Measurements from ENCODE around the gene COP1. TPM values are rescaled to one million over a fixed set of nuclear protein-coding genes. Genes with fewer than 3 reads are reported as not detected.
"Not testable (repeated sequence)": the region's sequence is repeated elsewhere in the genome, so short reads cannot be mapped to it uniquely, and the experiment has no call there.

COP1 gene
- total and polyA plus RNA-seq, 3 experiments from 2014 or later: 39.7 to 43.0 (median 40.6) TPM

DNA sequence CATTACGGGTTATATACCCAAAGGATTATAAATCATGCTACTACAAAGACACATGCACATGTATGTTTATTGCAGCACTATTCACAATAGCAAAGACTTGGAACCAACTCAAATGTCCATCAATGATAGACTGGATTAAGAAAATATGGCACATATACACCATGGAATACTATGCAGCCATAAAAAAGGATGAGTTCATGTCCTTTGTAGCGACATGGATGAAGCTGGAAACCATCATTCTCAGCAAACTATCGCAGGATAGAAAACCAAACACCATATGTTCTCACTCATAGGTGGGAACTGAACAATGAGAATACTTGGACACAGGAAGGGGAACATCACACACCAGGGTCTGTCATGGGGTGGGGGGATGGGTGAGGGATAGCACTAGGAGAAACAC lies 119.3 kb downstream of the COP1 start:
- H3K27me3 ChIP-seq (ENCODE audit: insufficient read depth, low read length, poor library complexity, severe bottlenecking); POLR2A ChIA-PET; H3K27ac Mint-ChIP-seq; H3K4me3 ChIP-seq (ENCODE audit: low read length); H3K36me3 ChIP-seq (ENCODE audit: insufficient read depth, low read length); H3K27me3 Mint-ChIP-seq; CTCF ChIA-PET; H3K4me3 Mint-ChIP-seq; DNase-seq; H3K27ac ChIP-seq (ENCODE audit: low read depth, low read length); H3K9me3 ChIP-seq (ENCODE audit: low read length); H3K4me1 ChIP-seq (ENCODE audit: insufficient read depth, low read length): not testable (repeated sequence)
- Mint-ChIP-seq H3K9me3 (peaks cover 0 to 12% (median 9%) of the 10 kb centered on the region in 5 donors), H3K36me3 (peaks cover 12 to 57% (median 27%) of the 10 kb centered on the region in 3 donors), H3K4me1 (peaks cover 16 to 44% (median 41%) of the 10 kb centered on the region in 3 donors)

DNA sequence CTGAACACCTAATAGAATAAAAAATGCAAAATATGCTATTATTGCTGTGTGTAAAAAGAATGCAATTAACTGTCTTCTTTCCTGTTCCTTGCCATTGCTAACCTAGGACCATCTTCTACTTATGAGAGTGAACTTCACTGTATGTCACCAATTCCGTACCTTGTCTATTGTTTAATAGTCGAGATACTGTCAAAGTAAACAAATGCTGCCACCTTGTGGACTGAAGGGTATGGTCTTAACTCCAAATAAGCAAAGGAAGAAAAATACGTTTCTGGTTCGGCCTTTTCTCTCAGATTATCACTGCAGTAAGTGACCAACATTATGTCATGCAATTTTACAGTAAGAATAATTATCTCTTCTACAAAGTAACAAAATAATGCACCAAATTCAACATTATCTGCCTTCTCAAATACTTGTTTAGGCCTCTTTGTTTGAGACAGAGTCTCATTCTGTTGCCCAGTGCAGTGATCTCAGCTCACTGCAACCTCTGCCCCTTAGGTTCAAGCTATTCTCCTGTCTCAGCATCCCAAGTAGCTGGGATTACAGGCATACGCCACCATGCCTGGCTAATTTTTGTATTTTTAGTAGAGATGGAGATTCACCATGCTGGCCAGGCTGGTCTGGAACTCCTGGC lies 133.4 kb downstream of the COP1 start:
- no peaks in the 10 kb centered on the region for H3K9me3 ChIP-seq (ENCODE audit: low read length)
- no peaks in the 10 kb centered on the region for H3K4me1 ChIP-seq (ENCODE audit: insufficient read depth, low read length)
- ChIA-PET POLR2A (no interaction called here), CTCF (no interaction called here)
- peaks cover 16 to 24% (median 21%) of the 10 kb centered on the region in 5 donors for H3K9me3 Mint-ChIP-seq
- H3K27ac ChIP-seq (ENCODE audit: low read depth, low read length): no peak overlapping the region
- no peaks in the 10 kb centered on the region for H3K27me3 ChIP-seq (ENCODE audit: insufficient read depth, low read length, poor library complexity, severe bottlenecking)
- peak in 2 of 5 donors; percentile 8 to 9 for DNase-seq
- no peaks in the 10 kb centered on the region for H3K36me3 ChIP-seq (ENCODE audit: insufficient read depth, low read length)
- peak overlapping the region in 2 of 8 donors; percentile 3 to 5 for H3K27ac Mint-ChIP-seq
- H3K36me3 Mint-ChIP-seq: peaks cover 30 to 62% (median 44%) of the 10 kb centered on the region in 3 donors
- no peaks in the 10 kb centered on the region for H3K27me3 Mint-ChIP-seq
- no peak overlapping the region for H3K4me3 Mint-ChIP-seq
- peaks cover 8 to 26% (median 20%) of the 10 kb centered on the region in 3 donors for H3K4me1 Mint-ChIP-seq
- no peak overlapping the region for H3K4me3 ChIP-seq (ENCODE audit: low read length)

DNA sequence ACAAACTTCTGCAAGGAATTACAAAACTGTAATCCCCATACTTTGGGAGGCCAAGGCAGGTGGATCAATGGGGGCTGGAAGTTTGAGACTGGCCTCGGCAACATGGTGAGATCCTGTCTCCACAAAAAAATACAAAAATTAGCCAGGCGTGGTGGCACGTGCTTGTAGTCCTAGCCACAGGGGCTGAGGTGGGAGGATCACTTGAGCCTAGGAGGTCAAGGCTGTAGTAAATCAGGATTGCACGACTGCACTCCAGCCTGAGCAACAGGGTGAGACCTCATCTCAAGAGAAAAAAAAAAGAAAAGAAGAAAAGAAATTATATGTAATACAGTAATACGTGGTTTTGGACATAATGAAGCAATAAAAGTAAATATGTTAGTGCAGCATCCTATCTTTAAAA lies 138.2 kb downstream of the COP1 start:
- no peaks in the 10 kb centered on the region for H3K9me3 Mint-ChIP-seq
- peaks cover 11 to 17% (median 11%) of the 10 kb centered on the region in 3 donors for H3K4me1 Mint-ChIP-seq
- Histone ChIP-seq H3K27me3 (ENCODE audit: insufficient read depth, low read length, poor library complexity, severe bottlenecking) (no peaks in the 10 kb centered on the region), H3K4me3 (ENCODE audit: low read length) (no peak overlapping the region), H3K9me3 (ENCODE audit: low read length) (no peaks in the 10 kb centered on the region), H3K4me1 (ENCODE audit: insufficient read depth, low read length) (no peaks in the 10 kb centered on the region), H3K27ac (ENCODE audit: low read depth, low read length) (no peak overlapping the region), H3K36me3 (ENCODE audit: insufficient read depth, low read length) (no peaks in the 10 kb centered on the region)
- H3K27ac Mint-ChIP-seq: no peak overlapping the region
- H3K4me3 Mint-ChIP-seq: no peak overlapping the region
- ChIA-PET POLR2A (no interaction called here), CTCF (no interaction called here)
- no peak for DNase-seq
- H3K27me3 Mint-ChIP-seq: no peaks in the 10 kb centered on the region
- H3K36me3 Mint-ChIP-seq: peaks cover 11 to 50% (median 13%) of the 10 kb centered on the region in 3 donors

DNA sequence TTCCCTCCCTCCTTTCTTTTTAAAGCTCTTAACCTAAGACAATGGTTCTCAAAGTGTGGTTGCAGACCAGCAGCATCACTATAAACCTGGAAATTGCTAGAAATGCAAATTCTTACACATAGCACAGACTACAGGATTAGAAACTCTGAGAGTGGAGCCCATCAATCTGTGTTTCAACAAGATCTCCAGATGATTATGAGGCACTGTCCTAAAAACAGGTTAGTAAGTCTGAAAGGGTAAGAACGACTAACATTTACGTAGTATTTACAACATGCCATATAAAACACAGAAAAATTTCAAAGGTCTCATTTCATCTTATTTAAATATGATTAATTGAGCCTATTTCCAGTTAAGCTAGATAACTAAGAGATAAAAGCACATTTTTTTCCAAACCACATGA lies 138.8 kb downstream of the COP1 start:
- Mint-ChIP-seq H3K27me3 (no peaks in the 10 kb centered on the region), H3K27ac (peak overlapping the region in 1 of 8 donors; percentile 43), H3K9me3 (no peaks in the 10 kb centered on the region), H3K4me3 (no peak overlapping the region), H3K36me3 (peaks cover 12 to 53% (median 13%) of the 10 kb centered on the region in 3 donors), H3K4me1 (peaks cover 6 to 12% (median 11%) of the 10 kb centered on the region in 3 donors)
- no peaks in the 10 kb centered on the region for H3K4me1 ChIP-seq (ENCODE audit: insufficient read depth, low read length)
- POLR2A ChIA-PET: no interaction called here
- CTCF ChIA-PET: no interaction called here
- no peak for DNase-seq
- no peak overlapping the region for H3K27ac ChIP-seq (ENCODE audit: low read depth, low read length)
- no peak overlapping the region for H3K4me3 ChIP-seq (ENCODE audit: low read length)
- no peaks in the 10 kb centered on the region for H3K9me3 ChIP-seq (ENCODE audit: low read length)
- H3K36me3 ChIP-seq (ENCODE audit: insufficient read depth, low read length): no peaks in the 10 kb centered on the region
- H3K27me3 ChIP-seq (ENCODE audit: insufficient read depth, low read length, poor library complexity, severe bottlenecking): no peaks in the 10 kb centered on the region

DNA sequence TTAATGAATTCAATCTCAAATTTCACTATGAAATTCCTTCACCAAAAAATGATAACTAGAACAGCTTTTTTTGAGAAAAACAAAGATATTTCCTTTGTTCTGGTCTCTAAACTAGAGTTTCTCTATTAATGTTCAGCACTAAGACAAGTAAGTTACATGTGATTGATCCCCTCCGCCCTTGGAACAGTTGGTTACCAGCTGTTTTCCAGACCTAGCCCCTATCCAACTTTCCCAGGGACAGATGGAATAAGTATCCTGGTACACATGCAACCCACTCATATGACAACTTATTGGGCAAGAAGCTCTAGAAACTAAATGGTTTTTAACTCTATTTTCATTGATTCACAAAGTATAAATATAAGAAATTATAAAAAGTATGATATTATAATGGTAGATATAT lies 140.4 kb downstream of the COP1 start:
- ChIA-PET CTCF (no interaction called here), POLR2A (no interaction called here)
- H3K36me3 ChIP-seq (ENCODE audit: insufficient read depth, low read length): no peaks in the 10 kb centered on the region
- no peak overlapping the region for H3K27ac ChIP-seq (ENCODE audit: low read depth, low read length)
- Mint-ChIP-seq H3K27ac (peak overlapping the region in 1 of 8 donors; percentile 44), H3K4me1 (peaks cover 8 to 12% (median 12%) of the 10 kb centered on the region in 3 donors), H3K27me3 (no peaks in the 10 kb centered on the region), H3K36me3 (peaks cover 13 to 45% (median 15%) of the 10 kb centered on the region in 3 donors), H3K9me3 (no peaks in the 10 kb centered on the region), H3K4me3 (peak overlapping the region in 1 of 7 donors; percentile 13)
- H3K27me3 ChIP-seq (ENCODE audit: insufficient read depth, low read length, poor library complexity, severe bottlenecking): no peaks in the 10 kb centered on the region
- no peaks in the 10 kb centered on the region for H3K4me1 ChIP-seq (ENCODE audit: insufficient read depth, low read length)
- no peaks in the 10 kb centered on the region for H3K9me3 ChIP-seq (ENCODE audit: low read length)
- H3K4me3 ChIP-seq (ENCODE audit: low read length): no peak overlapping the region
- DNase-seq: no peak

DNA sequence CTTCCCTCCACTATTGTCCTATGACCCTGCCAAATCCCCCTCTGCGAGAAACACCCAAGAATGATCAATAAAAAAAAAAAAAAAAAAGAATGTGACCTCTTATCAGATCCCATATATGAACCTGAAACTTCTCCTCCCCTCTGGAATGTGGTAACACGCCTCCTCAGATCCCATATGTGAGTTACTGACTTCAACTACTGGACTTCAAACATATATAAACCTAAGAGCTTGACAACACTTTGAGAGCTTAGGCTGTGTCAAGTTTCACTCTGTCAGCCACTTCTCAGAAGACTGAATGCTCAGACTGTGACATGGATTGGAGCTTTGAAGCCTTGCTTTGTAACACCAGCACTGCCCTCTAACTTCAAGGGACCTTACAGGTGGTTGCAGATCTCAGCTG lies 148.4 kb downstream of the COP1 start:
- CTCF ChIA-PET: no interaction called here
- no peak for DNase-seq
- Histone ChIP-seq H3K4me3 (ENCODE audit: low read length) (no peak overlapping the region), H3K4me1 (ENCODE audit: insufficient read depth, low read length) (no peaks in the 10 kb centered on the region), H3K36me3 (ENCODE audit: insufficient read depth, low read length) (no peaks in the 10 kb centered on the region), H3K27me3 (ENCODE audit: insufficient read depth, low read length, poor library complexity, severe bottlenecking) (no peaks in the 10 kb centered on the region), H3K9me3 (ENCODE audit: low read length) (no peaks in the 10 kb centered on the region), H3K27ac (ENCODE audit: low read depth, low read length) (no peak overlapping the region)
- H3K36me3 Mint-ChIP-seq: peaks cover 0 to 20% (median 11%) of the 10 kb centered on the region in 3 donors
- POLR2A ChIA-PET: no interaction called here
- H3K9me3 Mint-ChIP-seq: no peaks in the 10 kb centered on the region
- H3K27me3 Mint-ChIP-seq: no peaks in the 10 kb centered on the region
- no peak overlapping the region for H3K4me3 Mint-ChIP-seq
- peaks cover 9 to 26% (median 10%) of the 10 kb centered on the region in 3 donors for H3K4me1 Mint-ChIP-seq
- H3K27ac Mint-ChIP-seq: no peak overlapping the region

DNA sequence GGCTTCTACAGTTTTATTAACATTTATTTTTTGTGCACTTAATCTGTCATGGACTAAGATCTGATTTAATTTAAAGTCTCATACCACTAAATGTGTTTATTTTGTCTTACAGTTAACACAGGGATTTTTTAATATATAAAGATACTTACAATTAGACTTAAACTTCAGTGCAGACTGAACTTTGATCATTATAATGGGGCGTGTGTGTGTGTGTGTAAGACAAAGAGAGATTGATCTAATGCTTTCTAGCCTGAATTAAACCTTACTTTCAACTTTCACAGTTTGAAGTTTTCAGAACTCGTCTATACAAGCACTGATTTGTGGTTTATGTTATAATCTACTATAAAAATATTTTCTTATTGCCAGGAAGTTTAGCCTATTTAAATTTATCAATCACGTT lies 150.8 kb downstream of the COP1 start:
- ChIA-PET CTCF (no interaction called here), POLR2A (no interaction called here)
- peak overlapping the region in 1 of 8 donors; percentile 6 for H3K27ac Mint-ChIP-seq
- H3K4me3 ChIP-seq (ENCODE audit: low read length): no peak overlapping the region
- peaks cover under 1% of the 10 kb centered on the region for H3K36me3 ChIP-seq (ENCODE audit: insufficient read depth, low read length)
- H3K9me3 Mint-ChIP-seq: no peaks in the 10 kb centered on the region
- H3K4me3 Mint-ChIP-seq: no peak overlapping the region
- peaks cover 6 to 21% (median 10%) of the 10 kb centered on the region in 3 donors for H3K4me1 Mint-ChIP-seq
- DNase-seq: no peak
- peaks cover 0 to 13% (median 7%) of the 10 kb centered on the region in 3 donors for H3K36me3 Mint-ChIP-seq
- H3K27me3 Mint-ChIP-seq: no peaks in the 10 kb centered on the region
- H3K9me3 ChIP-seq (ENCODE audit: low read length): no peaks in the 10 kb centered on the region
- H3K27me3 ChIP-seq (ENCODE audit: insufficient read depth, low read length, poor library complexity, severe bottlenecking): no peaks in the 10 kb centered on the region
- H3K4me1 ChIP-seq (ENCODE audit: insufficient read depth, low read length): no peaks in the 10 kb centered on the region
- no peak overlapping the region for H3K27ac ChIP-seq (ENCODE audit: low read depth, low read length)

DNA sequence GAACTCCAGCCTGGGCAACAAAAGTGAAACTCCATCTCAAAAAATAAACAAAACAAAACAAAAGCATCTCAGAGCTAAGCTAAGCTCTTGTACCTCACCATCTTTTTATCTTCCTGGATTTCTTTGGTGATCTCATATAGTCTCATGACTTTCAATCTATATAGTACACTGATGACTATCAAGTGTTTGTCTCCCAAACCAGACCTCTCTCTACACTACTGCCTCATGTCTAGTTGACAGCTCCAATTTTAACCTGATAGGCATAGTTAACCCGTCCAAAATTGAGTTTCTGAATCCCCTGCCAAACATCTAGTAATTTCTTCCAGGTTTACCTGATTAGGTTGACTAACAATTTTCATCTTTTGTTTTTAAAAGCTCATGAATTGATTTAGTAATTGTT lies 151.7 kb downstream of the COP1 start:
- Mint-ChIP-seq H3K4me1 (peaks cover 6 to 21% (median 10%) of the 10 kb centered on the region in 3 donors), H3K9me3 (no peaks in the 10 kb centered on the region), H3K27me3 (no peaks in the 10 kb centered on the region), H3K36me3 (peaks cover 0 to 11% (median 7%) of the 10 kb centered on the region in 3 donors), H3K27ac (peak overlapping the region in 2 of 8 donors; percentile 4 to 10), H3K4me3 (no peak overlapping the region)
- Histone ChIP-seq H3K9me3 (ENCODE audit: low read length) (no peaks in the 10 kb centered on the region), H3K4me3 (ENCODE audit: low read length) (no peak overlapping the region), H3K27ac (ENCODE audit: low read depth, low read length) (no peak overlapping the region), H3K27me3 (ENCODE audit: insufficient read depth, low read length, poor library complexity, severe bottlenecking) (no peaks in the 10 kb centered on the region), H3K4me1 (ENCODE audit: insufficient read depth, low read length) (no peaks in the 10 kb centered on the region), H3K36me3 (ENCODE audit: insufficient read depth, low read length) (peaks cover 3% of the 10 kb centered on the region)
- ChIA-PET CTCF (no interaction called here), POLR2A (no interaction called here)
- DNase-seq: no peak

Measured in CD8-positive, alpha-beta memory T cell (primary cell).